Left colon (tissue), 2 donors: Measurements from ENCODE around the gene LCE1C. TPM values are rescaled to one million over a fixed set of nuclear protein-coding genes. Genes with fewer than 3 reads are reported as not detected.

ENCODE experiments used
- ATAC-seq: fragments of 200-7000 bp; cut with Tn5 transposase; one replicate; pipeline ENCODE4 v1.9.1; 2020; ENCODE audit warnings: mild to moderate bottlenecking, moderate library complexity
- DNase-seq, 2 donors: peaks; one replicate each; pipeline ENCODE4 v3.0.0-alpha.2; 2020
- intact Hi-C, 2 donors: fragments of 100-400 bp; cut with DNase I in 1 of 2; cut with micrococcal nuclease in 1 of 2; formaldehyde crosslinking; loops; one replicate each; pipeline versions ENCODE4 v1.11.2 to v1.14.0; 2022; cut with DNase I, micrococcal nuclease
- long read RNA-seq: library from polyadenylated mRNA; unstranded; transcript quantifications from one replicate; pipeline ENCODE4 v2.0.0, GENCODE V29; 2021
- total RNA-seq, 2 donors: library from RNA; stranded (reverse); fragmentation: NEBNext Ultra II Directional; extraction: Animal tissue kit (Norgen Biotek cat#: 25700); gene quantifications; one replicate each; pipeline ENCODE4 v1.2.1, GENCODE V29; 2021
- donor health status: DM: no; HTN: no; CAD: no.
- donor health status: DM: yes; HTN: yes; CAD: no.

The LCE1C gene
- not detected for total RNA-seq
- long read RNA-seq: 0 reads

GRCh38 chr1:152806576-152806975 lies at the start of gene LCE1C:
Gene LCE1C (minus strand): TSS chr1:152806651. CDS start chr1:152805478, 1,173 bp downstream.
- intact Hi-C loops: no loop called here

DNA sequence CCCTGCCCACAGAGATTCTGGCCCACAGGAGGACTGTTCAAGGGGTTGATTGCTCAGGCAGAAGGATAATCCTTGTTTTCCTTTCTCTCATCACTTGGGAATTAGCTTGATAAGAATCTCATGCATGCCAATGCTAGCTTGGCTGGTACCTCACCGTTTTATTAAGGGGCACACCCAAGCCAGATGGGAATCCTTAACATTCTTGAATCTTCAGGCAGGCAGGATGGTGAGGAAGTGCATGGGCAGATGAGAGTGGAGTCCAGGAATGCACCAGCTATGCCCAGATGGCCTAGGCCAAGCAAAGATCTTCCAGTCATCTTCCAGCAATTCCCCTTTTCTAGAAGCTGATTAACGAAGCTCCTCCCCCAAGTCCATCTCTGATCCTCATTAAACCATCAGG lies 49.2 kb upstream of the LCE1C start:
- no peak for DNase-seq
- no peak for ATAC-seq
- intact Hi-C loops: no loop called here

More at GRCh38 chr1:152806576-152806975, at the start of gene LCE1C:
- no peak for DNase-seq
- no peak for ATAC-seq

DNA sequence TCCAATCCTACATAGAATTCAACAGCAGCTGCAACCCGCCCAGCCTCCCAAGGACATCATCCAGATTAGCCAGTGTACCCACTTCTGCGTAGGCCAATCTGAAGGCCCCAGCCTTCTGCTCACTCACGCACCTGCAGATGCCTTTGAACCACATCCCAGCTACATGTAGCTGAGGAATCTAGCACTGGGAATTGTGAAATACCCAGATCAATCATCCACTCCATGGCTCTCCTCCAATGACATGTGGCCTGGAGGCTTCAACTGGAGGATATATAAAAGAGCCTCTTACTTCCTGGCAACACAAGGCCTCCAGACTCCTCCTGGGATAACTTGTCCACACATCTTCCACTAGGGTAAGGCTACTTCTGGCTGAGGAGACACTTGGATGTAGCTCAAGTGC lies 36.1 kb upstream of the LCE1C start, which contains the start of gene LCE6A:
LCE6A (plus strand) TSS at position 301 of the 400 bp plus-strand sequence. CDS start 665 bp downstream, outside the sequence.
- intact Hi-C loops: no loop called here
- no peak for ATAC-seq
- no peak for DNase-seq

DNA sequence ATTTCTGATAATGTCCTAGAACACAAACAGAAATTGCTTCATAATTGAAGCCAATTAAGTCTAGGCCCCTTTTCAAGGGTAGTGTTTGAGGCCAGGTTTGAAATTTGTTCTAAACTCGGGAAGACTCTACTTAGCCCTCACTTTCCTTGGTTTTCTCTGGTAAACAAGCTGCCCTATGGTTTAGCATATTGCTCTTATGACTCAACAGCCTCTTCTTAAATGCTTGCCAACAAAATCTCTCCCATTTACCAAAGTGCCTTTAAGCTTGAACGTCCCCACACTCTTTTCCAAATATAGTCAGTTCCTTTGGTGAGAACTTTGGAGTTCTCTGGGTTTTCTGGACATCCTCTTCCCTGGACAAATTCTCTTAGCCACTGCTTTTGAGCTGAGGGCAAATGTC lies 30.4 kb upstream of the LCE1C start:
- intact Hi-C loops: no loop called here
- no peak for DNase-seq
- no peak for ATAC-seq

DNA sequence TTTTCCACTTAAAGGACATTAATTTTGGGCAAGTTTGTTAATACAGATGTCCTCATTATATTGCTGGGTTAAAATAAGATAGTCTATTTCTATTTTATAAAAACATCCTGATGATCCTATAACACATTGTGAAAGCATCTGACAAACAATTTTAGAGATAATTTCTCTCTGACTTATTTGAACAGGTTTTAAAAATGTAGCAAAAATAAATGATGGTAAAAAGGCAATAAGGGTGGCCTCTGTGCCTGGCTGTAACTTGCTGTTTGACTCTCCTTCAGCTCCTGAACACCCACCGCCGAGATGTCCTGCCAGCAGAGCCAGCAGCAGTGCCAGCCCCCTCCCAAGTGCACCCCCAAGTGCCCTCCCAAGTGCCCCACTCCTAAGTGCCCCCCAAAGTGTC lies 20.7 kb upstream of the LCE1C start, which contains the start of gene LCE1A:
LCE1A (plus strand) TSS at position 301 of the 400 bp plus-strand sequence; CDS start at position 301, 0 bp downstream.
- ATAC-seq (no peak), DNase-seq (no peak)
- intact Hi-C loops: no loop called here

DNA sequence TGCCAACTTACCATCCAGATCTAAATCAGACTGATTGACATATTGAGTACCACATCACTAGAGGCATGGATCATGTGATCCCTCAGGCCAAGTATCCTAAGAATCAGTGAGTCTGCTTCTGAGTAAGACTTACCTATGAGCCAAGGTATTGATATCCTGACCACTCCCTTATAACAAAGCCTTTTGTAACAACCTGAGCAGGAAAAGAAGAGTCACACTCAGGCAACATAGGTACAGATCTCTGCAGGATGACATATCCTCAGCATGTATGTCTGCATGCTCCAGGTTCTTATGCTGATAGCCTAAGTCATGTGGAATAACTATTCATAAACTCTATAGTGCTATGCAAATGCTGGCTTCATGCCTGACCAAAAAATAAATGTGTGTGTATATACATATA lies 18.5 kb upstream of the LCE1C start:
- intact Hi-C loops: no loop called here
- DNase-seq (no peak), ATAC-seq (no peak)

- intact Hi-C loops: no loop called here
- DNase-seq (no peak), ATAC-seq (no peak)
These were observed 16.8 kb upstream of the LCE1C start for GRCh38 chr1:152823294-152823693.

- no peak for DNase-seq
- no peak for ATAC-seq
- intact Hi-C loops: no loop called here
These were observed 10.9 kb upstream of the LCE1C start for GRCh38 chr1:152817309-152817708.

GRCh38 chr1:152811671-152812070 lies 5.2 kb upstream of the LCE1C start, which contains the start of gene LCE1B:
Gene LCE1B (plus strand): TSS chr1:152811971. CDS start chr1:152812447, 476 bp downstream.
- ATAC-seq (no peak), DNase-seq (no peak)
- intact Hi-C loops: no loop called here

DNA sequence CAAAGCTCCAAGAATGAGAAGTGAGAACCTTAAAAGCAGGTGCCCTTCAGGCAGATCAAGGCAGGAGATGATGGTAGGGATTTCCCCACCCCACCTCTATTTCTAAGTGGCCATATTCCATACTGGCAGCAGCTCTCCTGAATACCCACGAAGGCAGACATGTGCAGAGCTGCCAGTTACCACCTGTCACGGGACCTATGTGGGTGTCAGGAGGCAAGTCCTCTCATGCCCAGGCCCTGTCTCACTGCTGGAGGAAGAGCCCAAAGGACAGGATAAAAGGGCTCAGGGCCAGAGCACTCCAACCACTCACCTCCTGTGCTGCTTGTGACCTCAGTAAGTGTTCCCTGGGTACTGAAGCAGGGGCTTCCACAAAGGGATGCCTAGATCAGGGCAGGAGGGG lies 4.6 kb upstream of the LCE1C start:
- ATAC-seq (no peak), DNase-seq (no peak)
- intact Hi-C loops: no loop called here

- intact Hi-C loops: no loop called here
- no peak for DNase-seq
- no peak for ATAC-seq
These were observed 5.1 kb downstream of the LCE1C start for GRCh38 chr1:152801333-152801732.

DNA sequence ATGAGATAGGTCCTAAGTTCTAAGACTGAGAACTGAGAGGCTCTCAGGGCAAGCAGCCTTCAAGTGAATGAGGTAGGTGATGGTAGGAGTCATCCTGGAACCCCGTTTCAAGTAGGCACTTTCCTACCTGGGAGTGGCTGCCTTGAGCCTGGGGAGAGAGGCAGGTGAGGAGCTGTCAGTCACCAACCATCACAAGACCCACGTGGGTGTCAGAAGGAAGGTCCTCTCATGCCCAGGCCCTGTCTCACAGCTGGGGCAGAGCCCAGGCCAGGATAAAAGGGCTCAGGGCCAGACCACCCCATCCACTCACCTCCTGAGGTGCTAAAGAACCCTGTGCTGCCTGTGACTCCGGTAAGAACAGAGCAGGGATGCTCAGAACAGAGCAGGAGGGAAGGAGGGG lies 10.0 kb downstream of the LCE1C start, which contains the start of gene LCE1D:
LCE1D (plus strand) TSS at position 301 of the 400 bp plus-strand sequence. CDS start 1,074 bp downstream, outside the sequence.
- no peak for ATAC-seq

GRCh38 chr1:152795686-152796085 lies 10.8 kb downstream of the LCE1C start:
- no peak for DNase-seq
- ATAC-seq: no peak
- intact Hi-C loops: no loop called here

More for the DNA sequence above, 10.0 kb downstream of the LCE1C start, which contains the start of gene LCE1D:
- intact Hi-C loops: no loop called here
- DNase-seq: no peak

DNA sequence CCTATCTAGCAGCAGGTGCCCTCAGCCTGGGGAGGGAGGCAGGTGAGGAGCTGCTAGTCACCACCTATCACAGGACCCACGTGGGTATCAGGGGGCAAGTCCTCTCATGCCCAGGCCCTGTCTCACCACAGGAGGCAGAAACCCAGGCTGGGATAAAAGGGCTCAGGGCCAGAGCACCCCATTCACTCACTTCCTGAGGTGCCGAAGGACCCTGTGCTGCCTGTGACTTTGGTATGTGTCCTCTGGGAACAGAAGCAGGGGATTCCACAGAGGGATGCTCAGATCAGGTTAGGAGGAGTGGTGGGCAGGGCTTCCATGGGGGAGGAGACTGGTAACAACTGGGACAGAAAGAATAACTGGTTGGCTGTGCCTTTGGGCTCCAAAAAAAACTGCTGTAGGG lies 20.4 kb downstream of the LCE1C start, which contains the start of gene LCE1E:
LCE1E (plus strand) TSS at position 181 of the 400 bp plus-strand sequence. CDS start 1,043 bp downstream, outside the sequence.
- ATAC-seq: no peak
- intact Hi-C loops: no loop called here
- DNase-seq: no peak

- no peak for DNase-seq
- intact Hi-C loops: no loop called here
- no peak for ATAC-seq
These were observed 23.4 kb downstream of the LCE1C start for GRCh38 chr1:152783095-152783494.

DNA sequence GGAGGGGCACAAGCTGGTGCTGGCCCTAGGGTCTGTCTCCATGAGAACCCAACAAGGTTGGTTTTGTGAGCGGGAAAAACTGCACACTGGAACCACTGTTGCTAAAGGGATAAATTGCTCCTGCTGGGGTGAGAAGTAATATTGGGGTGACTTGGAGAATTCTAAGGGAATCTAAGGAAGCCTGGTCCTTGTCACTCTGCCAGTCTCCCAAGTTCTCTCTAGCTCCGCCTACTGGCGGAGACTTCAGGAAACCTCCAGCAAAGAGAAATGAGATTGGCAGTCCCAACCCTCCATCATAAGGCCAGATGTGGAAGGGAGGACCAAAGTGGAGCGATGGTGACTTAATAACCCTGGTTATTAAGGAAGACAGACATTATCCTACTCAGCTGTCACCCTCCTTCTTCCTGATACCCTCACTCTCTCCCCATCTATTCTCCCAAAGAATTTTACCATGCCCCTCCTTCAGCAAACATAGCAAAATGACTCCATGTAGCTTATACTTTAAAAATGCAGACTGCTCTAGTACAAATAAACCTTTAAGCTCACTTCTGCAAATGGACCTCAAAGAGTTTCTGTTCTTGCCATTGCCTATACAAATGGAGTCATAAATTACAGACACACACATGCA lies 28.8 kb downstream of the LCE1C start:
- DNase-seq: peak in 1 of 2 donors; percentile 11
- intact Hi-C loops: no loop called here
- ATAC-seq: no peak

- intact Hi-C loops: no loop called here
- ATAC-seq: no peak
These were observed 30.1 kb downstream of the LCE1C start for GRCh38 chr1:152776361-152776760.

DNA sequence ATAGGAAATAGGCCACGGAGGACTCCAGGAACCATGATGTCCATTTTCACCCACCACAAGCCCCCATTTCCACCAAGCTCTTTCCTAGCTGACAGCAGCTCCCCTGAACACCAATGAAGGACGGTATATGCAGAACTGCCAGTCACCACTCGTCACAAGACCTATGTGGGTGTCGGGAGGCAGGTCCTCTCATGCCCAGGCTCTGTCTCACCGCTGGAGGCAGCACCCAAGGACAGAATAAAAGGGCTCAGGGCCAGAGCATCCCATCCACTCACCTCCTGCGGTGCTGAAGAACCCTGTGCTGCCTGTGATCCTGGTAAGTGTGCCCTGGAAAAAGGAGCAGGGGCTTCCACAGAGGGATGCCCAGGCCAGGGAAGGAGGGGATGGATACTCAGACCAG lies 31.6 kb downstream of the LCE1C start, which contains the start of gene LCE1F:
LCE1F (plus strand) TSS at position 266 of the 400 bp plus-strand sequence. CDS start 1,232 bp downstream, outside the sequence.
- intact Hi-C loops: no loop called here
- DNase-seq: no peak
- no peak for ATAC-seq

More at GRCh38 chr1:152776361-152776760, 30.1 kb downstream of the LCE1C start:
- no peak for DNase-seq

GRCh38 chr1:152770411-152770810 lies 36.0 kb downstream of the LCE1C start:
- ATAC-seq (no peak), DNase-seq (no peak)
- intact Hi-C loops: no loop called here

DNA sequence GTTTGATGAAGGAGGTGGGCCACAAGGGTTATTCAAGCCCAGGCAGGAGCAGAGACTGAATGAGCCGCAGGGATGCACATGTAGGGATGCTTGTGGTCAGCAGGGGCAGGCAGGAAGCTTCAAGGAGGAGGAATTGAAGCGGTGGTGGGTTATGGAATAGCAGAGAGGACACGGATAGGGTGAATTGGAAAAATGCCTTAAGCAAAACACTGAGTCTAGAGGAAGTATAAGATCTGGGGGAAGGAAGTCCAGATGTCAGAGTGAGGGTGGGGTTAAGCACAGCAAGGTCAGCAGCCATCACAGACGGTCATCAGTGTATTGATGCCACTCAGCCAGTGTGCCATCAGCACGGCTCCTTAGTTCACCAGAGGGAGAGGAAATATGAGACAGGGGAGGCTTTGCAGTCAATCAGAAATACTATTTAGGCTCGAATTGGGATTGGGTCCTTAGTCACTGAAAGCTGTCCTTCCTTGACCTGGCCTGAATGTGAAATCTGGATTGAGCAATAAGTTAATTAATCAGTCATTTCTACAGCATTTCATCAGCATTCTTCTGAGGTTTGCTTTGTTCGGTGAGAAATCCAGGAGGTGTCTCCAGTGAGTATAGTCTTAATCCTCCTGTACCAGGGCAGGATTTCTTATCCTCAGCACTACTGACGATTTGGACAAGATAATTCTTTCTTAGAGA lies 37.5 kb downstream of the LCE1C start:
- ATAC-seq: no peak
- intact Hi-C loops: no loop called here
- DNase-seq: no peak
